Measurements from ENCODE around the gene PCDHGA11. TPM values are rescaled to one million over a fixed set of nuclear protein-coding genes. Genes with fewer than 3 reads are reported as not detected.

The PCDHGA11 gene
- total RNA-seq, 1 experiment from 2014 or later = 0.39 TPM

- CTCF ChIA-PET = interaction anchor here (0.6 to 0.8 kb wide), 2 partner anchors 59 to 136 kb away, joined by 3 to 6 read pairs; no protein-coding TSS in a partner anchor
- Histone ChIP-seq H3K4me1 (ENCODE audit: control insufficient read depth, insufficient read depth, low read length) (no peaks in the 10 kb centered on the region; the same call in 1 of the 2 replicates), H3K27ac (ENCODE audit: low read length) (no peak overlapping the region), H3K9me3 (ENCODE audit: control insufficient read depth, insufficient read depth, low read depth, low read length) (peaks cover 15% of the 10 kb centered on the region; the same call in 1 of the 2 replicates), H3K27me3 (ENCODE audit: control insufficient read depth, insufficient read depth, low read length) (no peaks in the 10 kb centered on the region), H3K36me3 (ENCODE audit: control insufficient read depth, insufficient read depth, low read length) (no peaks in the 10 kb centered on the region), H3K4me3 (ENCODE audit: low read depth in 2 of 2, low read length in 2 of 2) (no peak overlapping the region)
- POLR2A ChIA-PET = no interaction called here
- TF ChIP-seq SIN3A (IDR thresholded peaks at IDR 0.05; ENCODE audit: borderline replicate concordance, insufficient read depth, low read depth, low read length) = no peak
- TF ChIP-seq POLR2AphosphoS5 (IDR thresholded peaks at IDR 0.05; ENCODE audit: low read depth, low read length) = no peak
- TF ChIP-seq, protein P1, sequence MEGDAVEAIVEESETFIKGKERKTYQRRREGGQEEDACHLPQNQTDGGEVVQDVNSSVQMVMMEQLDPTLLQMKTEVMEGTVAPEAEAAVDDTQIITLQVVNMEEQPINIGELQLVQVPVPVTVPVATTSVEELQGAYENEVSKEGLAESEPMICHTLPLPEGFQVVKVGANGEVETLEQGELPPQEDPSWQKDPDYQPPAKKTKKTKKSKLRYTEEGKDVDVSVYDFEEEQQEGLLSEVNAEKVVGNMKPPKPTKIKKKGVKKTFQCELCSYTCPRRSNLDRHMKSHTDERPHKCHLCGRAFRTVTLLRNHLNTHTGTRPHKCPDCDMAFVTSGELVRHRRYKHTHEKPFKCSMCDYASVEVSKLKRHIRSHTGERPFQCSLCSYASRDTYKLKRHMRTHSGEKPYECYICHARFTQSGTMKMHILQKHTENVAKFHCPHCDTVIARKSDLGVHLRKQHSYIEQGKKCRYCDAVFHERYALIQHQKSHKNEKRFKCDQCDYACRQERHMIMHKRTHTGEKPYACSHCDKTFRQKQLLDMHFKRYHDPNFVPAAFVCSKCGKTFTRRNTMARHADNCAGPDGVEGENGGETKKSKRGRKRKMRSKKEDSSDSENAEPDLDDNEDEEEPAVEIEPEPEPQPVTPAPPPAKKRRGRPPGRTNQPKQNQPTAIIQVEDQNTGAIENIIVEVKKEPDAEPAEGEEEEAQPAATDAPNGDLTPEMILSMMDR (IDR thresholded peaks at IDR 0.05) = no peak
- TF ChIP-seq, protein P2, sequence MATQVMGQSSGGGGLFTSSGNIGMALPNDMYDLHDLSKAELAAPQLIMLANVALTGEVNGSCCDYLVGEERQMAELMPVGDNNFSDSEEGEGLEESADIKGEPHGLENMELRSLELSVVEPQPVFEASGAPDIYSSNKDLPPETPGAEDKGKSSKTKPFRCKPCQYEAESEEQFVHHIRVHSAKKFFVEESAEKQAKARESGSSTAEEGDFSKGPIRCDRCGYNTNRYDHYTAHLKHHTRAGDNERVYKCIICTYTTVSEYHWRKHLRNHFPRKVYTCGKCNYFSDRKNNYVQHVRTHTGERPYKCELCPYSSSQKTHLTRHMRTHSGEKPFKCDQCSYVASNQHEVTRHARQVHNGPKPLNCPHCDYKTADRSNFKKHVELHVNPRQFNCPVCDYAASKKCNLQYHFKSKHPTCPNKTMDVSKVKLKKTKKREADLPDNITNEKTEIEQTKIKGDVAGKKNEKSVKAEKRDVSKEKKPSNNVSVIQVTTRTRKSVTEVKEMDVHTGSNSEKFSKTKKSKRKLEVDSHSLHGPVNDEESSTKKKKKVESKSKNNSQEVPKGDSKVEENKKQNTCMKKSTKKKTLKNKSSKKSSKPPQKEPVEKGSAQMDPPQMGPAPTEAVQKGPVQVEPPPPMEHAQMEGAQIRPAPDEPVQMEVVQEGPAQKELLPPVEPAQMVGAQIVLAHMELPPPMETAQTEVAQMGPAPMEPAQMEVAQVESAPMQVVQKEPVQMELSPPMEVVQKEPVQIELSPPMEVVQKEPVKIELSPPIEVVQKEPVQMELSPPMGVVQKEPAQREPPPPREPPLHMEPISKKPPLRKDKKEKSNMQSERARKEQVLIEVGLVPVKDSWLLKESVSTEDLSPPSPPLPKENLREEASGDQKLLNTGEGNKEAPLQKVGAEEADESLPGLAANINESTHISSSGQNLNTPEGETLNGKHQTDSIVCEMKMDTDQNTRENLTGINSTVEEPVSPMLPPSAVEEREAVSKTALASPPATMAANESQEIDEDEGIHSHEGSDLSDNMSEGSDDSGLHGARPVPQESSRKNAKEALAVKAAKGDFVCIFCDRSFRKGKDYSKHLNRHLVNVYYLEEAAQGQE (IDR thresholded peaks at IDR 0.05; ENCODE audit: insufficient read depth in 1 of 2, low read depth in 2 of 2, low read length in 1 of 2) = no peak
- no peak for TF ChIP-seq TCF7L2 (IDR thresholded peaks at IDR 0.05; ENCODE audit: low read depth, low read length)
- DNase-seq (ENCODE audit: low read depth, low spot score) (no peak), ATAC-seq (no peak)
- in situ Hi-C loops (cut with HindIII; ENCODE audit: low pct_unique_long_range_greater_than_20kb, low sequenced_read_pairs) = no loop called here
- no TSS peak for BruUV-seq (replicated peaks)
- intact Hi-C loops (cut with micrococcal nuclease; ENCODE audit: unreplicated experiment) = no loop called here
Observed at GRCh38 chr5:141421489-141421855, 621 bp downstream of the PCDHGA11 start.

DNA sequence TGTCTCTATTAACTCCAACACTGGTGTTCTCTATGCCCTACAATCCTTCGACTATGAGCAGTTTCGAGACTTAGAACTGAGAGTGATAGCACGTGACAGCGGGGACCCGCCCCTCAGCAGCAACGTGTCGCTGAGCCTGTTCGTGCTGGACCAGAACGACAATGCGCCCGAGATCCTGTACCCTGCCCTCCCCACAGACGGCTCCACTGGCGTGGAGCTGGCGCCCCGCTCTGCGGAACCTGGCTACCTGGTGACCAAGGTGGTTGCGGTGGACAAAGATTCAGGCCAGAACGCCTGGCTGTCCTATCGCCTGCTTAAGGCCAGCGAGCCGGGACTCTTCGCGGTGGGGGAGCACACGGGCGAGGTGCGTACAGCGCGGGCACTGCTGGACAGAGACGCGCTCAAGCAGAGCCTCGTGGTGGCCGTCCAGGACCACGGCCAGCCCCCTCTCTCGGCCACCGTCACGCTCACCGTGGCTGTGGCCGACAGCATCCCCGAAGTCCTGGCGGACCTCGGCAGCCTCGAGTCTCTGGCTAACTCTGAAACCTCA lies 2.0 kb downstream of the PCDHGA11 start:
- Histone ChIP-seq H3K27me3 (ENCODE audit: control insufficient read depth, insufficient read depth, low read length) (no peaks in the 10 kb centered on the region), H3K27ac (ENCODE audit: low read length) (no peak overlapping the region), H3K4me1 (ENCODE audit: control insufficient read depth, insufficient read depth, low read length) (no peaks in the 10 kb centered on the region; the same call in 1 of the 2 replicates), H3K36me3 (ENCODE audit: control insufficient read depth, insufficient read depth, low read length) (no peaks in the 10 kb centered on the region), H3K9me3 (ENCODE audit: control insufficient read depth, insufficient read depth, low read depth, low read length) (peaks cover 16% of the 10 kb centered on the region; the same call in 1 of the 2 replicates), H3K4me3 (ENCODE audit: low read depth in 2 of 2, low read length in 2 of 2) (no peak overlapping the region)
- ChIA-PET CTCF (interaction anchor here (1.1 kb wide), 1 partner anchor 43 kb away, joined by 3 read pairs; no protein-coding TSS in a partner anchor), POLR2A (no interaction called here)
- TF ChIP-seq SIN3A (IDR thresholded peaks at IDR 0.05; ENCODE audit: borderline replicate concordance, insufficient read depth, low read depth, low read length) (no peak), TCF7L2 (IDR thresholded peaks at IDR 0.05; ENCODE audit: low read depth, low read length) (no peak), POLR2AphosphoS5 (IDR thresholded peaks at IDR 0.05; ENCODE audit: low read depth, low read length) (no peak)
- TF ChIP-seq, protein P1 (IDR thresholded peaks at IDR 0.05) = no peak
- TF ChIP-seq, protein P2 (IDR thresholded peaks at IDR 0.05; ENCODE audit: insufficient read depth in 1 of 2, low read depth in 2 of 2, low read length in 1 of 2) = no peak
- DNase-seq (ENCODE audit: low read depth, low spot score) (no peak), ATAC-seq (no peak)
- intact Hi-C loops (cut with micrococcal nuclease; ENCODE audit: unreplicated experiment) (no loop called here), in situ Hi-C loops (cut with HindIII; ENCODE audit: low pct_unique_long_range_greater_than_20kb, low sequenced_read_pairs) (no loop called here)
- BruUV-seq (replicated peaks) = no TSS peak

Measured in Panc1 (cell line).